Stomach smooth muscle (tissue), 2 donors: Measurements from ENCODE around the gene CCDC154.

Experiments
- H3K27ac ChIP-seq: one replicate; pipeline ENCODE4 v1.7.0; 2013; ENCODE audit warnings: mild to moderate bottlenecking, low read length, inconsistent platforms
- H3K27me3 ChIP-seq, 2 donors: one replicate each; pipeline ENCODE4 v1.7.0; 2013; ENCODE audit warnings: low read length in 2 of 2; ENCODE audit not compliant: insufficient read depth in 2 of 2, control insufficient read depth in 1 of 2
- H3K36me3 ChIP-seq, 2 donors: one replicate each; pipeline ENCODE4 v1.7.0; 2013; ENCODE audit warnings: low read length in 2 of 2; ENCODE audit not compliant: control insufficient read depth in 2 of 2, insufficient read depth in 2 of 2
- H3K4me1 ChIP-seq: one replicate; pipeline ENCODE4 v1.7.0; 2013; ENCODE audit warnings: low read length; ENCODE audit not compliant: control insufficient read depth, insufficient read depth
- H3K4me3 ChIP-seq, 2 donors: one replicate each; pipeline ENCODE4 v1.7.0; 2013; ENCODE audit warnings: low read length in 2 of 2
- H3K9ac ChIP-seq, 2 donors: one replicate each; pipeline ENCODE4 v1.7.0; 2013; ENCODE audit warnings: low read length in 2 of 2, mild to moderate bottlenecking in 1 of 2
- H3K9me3 ChIP-seq, 2 donors: one replicate each; pipeline ENCODE4 v1.7.0; 2013; ENCODE audit warnings: low read length in 2 of 2; ENCODE audit not compliant: control insufficient read depth in 2 of 2
- donor health status: healthy.
- donor health status: Pancreatic carcinoma.

CCDC154 gene

DNA sequence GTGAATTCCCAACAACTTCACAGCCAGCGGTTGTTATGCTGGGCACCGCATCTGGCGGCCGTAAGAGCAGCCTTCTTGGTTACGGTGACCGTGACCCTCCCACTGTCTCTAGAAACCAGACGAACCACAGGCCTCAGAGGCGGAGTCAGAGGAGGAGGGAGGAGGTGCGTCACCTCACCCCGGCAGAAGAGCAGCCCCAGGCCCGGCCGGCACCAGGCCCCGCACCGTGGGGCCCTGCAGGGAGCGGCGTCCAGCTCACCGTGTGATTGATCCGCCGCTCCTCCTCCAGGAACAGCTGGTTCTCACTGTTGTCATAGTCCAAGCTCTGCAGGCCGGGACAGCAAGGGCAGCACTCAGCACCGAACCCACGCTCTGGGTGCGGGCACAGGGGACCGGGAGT is 16.8 kb upstream of the CCDC154 start:
- Histone ChIP-seq H3K9ac (no peak overlapping the region), H3K4me1 (no peaks in the 10 kb centered on the region), H3K36me3 (peaks cover 23 to 28% of the 10 kb centered on the region in 2 donors), H3K27me3 (no peaks in the 10 kb centered on the region), H3K27ac (no peak overlapping the region), H3K4me3 (no peak overlapping the region), H3K9me3 (no peaks in the 10 kb centered on the region)

DNA sequence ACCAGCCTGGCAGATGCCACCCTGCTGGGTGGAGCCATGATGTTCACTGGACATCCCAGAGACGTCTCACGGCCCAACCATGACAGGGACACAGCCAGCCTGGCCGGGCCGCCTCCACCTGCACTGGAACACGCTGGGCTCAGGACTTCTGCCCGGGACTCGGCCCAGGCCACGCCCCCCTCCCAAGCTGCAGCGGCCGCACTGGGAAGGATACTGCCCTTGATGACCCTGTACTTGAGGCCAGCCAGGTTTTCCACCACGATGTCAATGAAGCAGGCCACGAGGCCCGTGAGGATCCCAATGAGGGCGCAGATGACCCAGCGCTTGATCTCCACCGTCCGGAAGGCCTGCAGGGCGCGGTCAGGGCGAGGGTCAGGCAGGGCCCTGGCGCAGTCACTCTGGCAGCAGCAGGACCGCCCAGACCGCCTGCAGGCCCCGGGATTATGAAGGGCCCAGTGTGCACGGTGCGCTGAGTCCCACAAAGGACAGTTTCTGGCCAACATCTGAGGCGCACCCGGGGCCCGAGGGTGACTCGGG is 16.3 kb upstream of the CCDC154 start:
- Histone ChIP-seq H3K4me1 (no peaks in the 10 kb centered on the region), H3K9ac (no peak overlapping the region), H3K27ac (no peak overlapping the region), H3K36me3 (peaks cover 25 to 31% of the 10 kb centered on the region in 2 donors), H3K4me3 (no peak overlapping the region), H3K27me3 (no peaks in the 10 kb centered on the region), H3K9me3 (no peaks in the 10 kb centered on the region)

DNA sequence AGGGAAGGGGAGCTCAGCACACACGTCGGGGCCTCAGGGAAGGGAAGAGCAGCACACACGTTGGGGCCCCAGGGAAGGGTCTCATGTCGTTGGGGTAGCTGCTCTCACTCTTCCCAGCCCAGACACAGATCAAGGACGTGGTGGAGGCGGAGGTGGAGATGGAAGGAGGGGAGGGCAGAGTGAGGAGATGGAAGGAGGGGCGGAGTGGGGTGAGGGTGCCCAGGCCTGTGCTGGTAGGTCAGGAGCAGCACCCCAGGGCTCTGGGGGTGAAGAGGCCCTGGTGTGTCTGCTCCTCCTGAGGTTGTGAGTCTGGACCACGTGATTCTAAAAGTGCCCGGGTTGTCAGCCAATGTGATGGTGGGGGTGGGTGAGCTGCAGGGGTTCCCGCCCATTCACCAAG is 15.6 kb upstream of the CCDC154 start:
- no peaks in the 10 kb centered on the region for H3K4me1 ChIP-seq
- no peak overlapping the region for H3K9ac ChIP-seq
- peaks cover 29 to 31% of the 10 kb centered on the region in 2 donors for H3K36me3 ChIP-seq
- H3K9me3 ChIP-seq: no peaks in the 10 kb centered on the region
- H3K27ac ChIP-seq: no peak overlapping the region
- H3K4me3 ChIP-seq: no peak overlapping the region
- H3K27me3 ChIP-seq: no peaks in the 10 kb centered on the region

DNA sequence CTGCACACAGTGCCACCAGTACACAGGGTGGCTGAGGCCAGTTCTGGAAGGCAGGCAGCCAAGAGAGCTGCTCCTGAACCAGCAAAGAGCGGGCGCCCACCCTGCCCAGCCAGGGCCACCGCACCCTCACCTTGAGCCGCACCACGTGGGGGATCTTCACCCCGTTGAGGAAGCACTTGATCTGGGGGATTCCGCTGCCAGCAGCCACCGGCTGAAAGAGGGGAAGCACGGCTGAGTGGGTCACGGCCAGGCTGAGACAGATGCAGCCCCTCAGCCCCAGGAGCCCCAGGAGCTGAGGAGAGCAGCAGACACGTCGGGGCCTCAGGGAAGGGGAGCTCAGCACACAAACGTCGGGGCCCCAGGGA is 14.6 kb upstream of the CCDC154 start:
- Histone ChIP-seq H3K9me3 (no peaks in the 10 kb centered on the region), H3K27me3 (no peaks in the 10 kb centered on the region), H3K9ac (no peak overlapping the region), H3K36me3 (peaks cover 28 to 31% of the 10 kb centered on the region in 2 donors), H3K4me1 (no peaks in the 10 kb centered on the region), H3K27ac (no peak overlapping the region), H3K4me3 (no peak overlapping the region)

DNA sequence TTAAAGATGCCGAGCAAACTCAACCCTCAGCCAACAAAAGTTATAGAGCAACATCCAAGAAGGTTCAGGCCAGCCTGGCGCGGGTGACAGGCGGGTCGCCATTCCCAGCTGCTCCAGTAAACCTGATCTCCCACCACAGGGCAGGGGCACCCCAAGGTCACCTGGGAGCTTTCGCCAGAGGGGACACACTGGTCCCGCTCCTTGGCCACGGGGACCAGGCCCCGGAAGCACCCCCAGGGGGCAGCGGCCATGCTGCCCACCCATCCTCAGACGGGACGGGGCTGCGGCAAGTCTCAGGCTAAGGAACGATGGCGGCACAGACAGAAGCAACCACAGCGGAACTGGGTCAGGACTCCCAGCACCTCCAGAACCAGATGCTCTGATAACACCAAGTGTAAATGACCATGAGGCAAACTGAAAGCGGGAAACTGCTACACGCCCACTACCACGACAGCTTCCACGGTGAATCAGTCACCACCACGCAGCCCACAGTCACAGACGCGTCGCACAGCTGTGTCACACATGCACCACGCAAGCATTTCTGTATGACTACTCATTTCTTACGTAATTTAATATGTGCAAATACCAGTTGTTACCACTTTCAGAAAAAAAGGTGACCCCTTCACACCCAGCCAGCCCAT is 14.1 kb upstream of the CCDC154 start:
- no peak overlapping the region for H3K4me3 ChIP-seq
- H3K9me3 ChIP-seq: no peaks in the 10 kb centered on the region
- H3K4me1 ChIP-seq: no peaks in the 10 kb centered on the region
- H3K9ac ChIP-seq: no peak overlapping the region
- H3K36me3 ChIP-seq: peaks cover 31 to 36% of the 10 kb centered on the region in 2 donors
- no peak overlapping the region for H3K27ac ChIP-seq
- H3K27me3 ChIP-seq: no peaks in the 10 kb centered on the region

DNA sequence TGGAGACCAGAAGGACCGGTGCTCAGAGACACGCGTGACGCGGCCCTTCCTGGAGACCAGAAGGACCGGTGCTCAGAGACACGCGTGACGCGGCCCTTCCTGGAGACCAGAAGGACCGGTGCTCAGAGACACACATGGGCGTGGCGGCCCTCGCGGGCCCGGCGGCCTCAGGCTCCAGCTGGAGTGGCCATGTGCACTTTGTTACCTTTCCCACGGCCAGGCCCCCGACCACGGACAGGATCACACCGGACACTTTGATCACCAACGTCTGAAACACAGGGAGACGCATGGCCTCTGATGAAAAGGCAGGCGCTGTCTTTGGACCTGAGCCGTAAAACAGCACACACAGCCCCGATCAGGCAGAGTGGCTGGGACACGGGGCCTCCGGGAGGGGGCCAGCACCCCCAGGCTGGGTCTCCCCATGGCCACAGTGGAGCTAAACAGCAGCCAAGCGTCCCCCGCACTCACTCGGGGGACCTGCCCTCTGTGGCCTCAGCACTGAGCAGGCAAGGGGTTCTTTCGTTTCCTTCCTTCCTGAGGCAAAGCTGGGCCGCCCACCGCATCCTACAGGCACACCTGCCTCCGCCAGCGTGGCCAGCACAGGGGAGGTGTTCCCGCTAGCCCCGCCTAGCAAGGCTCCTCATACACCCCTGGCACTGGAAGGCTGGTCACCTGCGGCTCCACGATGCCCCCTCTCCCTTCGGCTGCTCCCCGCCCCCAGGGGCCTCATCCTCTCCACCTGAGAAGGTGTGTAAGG is 13.3 kb upstream of the CCDC154 start:
- H3K36me3 ChIP-seq: peaks cover 32% of the 10 kb centered on the region in 2 donors
- no peak overlapping the region for H3K27ac ChIP-seq

GRCh38 chr16:1456951-1457350 is 12.6 kb upstream of the CCDC154 start:
- peaks cover 37 to 38% of the 10 kb centered on the region in 2 donors for H3K36me3 ChIP-seq
- H3K9ac ChIP-seq: no peak overlapping the region
- no peaks in the 10 kb centered on the region for H3K9me3 ChIP-seq
- H3K27ac ChIP-seq: no peak overlapping the region
- no peaks in the 10 kb centered on the region for H3K4me1 ChIP-seq
- no peak overlapping the region for H3K4me3 ChIP-seq
- H3K27me3 ChIP-seq: no peaks in the 10 kb centered on the region

More for the DNA sequence above, 13.3 kb upstream of the CCDC154 start:
- Histone ChIP-seq H3K9me3 (no peaks in the 10 kb centered on the region), H3K4me1 (no peaks in the 10 kb centered on the region), H3K9ac (no peak overlapping the region), H3K4me3 (no peak overlapping the region), H3K27me3 (no peaks in the 10 kb centered on the region)

GRCh38 chr16:1455190-1456171 is 11.1 kb upstream of the CCDC154 start:
- Histone ChIP-seq H3K27ac (no peak overlapping the region), H3K4me3 (no peak overlapping the region), H3K36me3 (peaks cover 33 to 48% of the 10 kb centered on the region in 2 donors), H3K9me3 (no peaks in the 10 kb centered on the region), H3K4me1 (no peaks in the 10 kb centered on the region), H3K9ac (no peak overlapping the region), H3K27me3 (no peaks in the 10 kb centered on the region)

DNA sequence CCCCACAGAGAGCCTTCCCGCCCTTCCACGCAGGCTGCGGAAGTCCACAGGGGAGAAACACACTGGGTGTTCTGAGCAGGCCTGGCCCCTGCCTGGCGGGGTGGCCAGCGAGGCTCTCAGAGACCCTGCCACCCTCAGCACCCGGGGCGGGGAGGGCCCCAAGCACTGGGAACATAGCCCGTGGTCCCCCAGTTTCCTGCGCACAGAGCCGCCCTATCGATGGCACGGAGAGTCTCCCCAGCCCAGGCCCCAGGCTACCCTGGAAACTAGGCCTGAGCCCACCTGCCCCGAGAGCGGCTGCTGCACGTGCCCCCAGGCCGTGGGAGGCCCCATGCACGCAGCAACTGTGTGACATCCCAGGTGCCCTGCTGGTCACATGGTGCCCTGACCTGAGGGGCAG is 10.2 kb upstream of the CCDC154 start:
- no peak overlapping the region for H3K9ac ChIP-seq
- H3K27ac ChIP-seq: no peak overlapping the region
- H3K9me3 ChIP-seq: no peaks in the 10 kb centered on the region
- no peaks in the 10 kb centered on the region for H3K27me3 ChIP-seq
- peaks cover 34 to 45% of the 10 kb centered on the region in 2 donors for H3K36me3 ChIP-seq
- H3K4me1 ChIP-seq: no peaks in the 10 kb centered on the region
- H3K4me3 ChIP-seq: no peak overlapping the region

DNA sequence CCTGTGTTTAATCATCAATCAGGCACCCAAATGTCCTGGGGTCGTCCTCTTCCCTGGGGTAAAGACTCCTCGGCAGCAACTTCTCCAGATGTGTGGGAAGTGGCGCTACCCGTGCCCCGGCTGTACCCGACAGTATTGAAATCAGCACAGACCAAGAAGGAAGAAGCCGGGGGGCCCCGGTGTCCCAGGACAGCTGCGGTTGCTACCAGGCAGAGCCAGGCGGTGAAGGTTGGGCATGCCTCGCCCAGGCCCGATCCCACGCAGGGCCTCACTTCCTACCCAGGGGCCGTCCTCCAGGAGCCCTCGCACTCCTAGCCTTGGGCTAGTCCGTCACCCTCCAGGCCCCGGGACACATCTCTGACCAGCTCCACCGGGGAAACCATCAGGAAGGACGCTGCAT is 9.0 kb upstream of the CCDC154 start:
- H3K27me3 ChIP-seq: no peaks in the 10 kb centered on the region
- H3K4me3 ChIP-seq: no peak overlapping the region
- no peak overlapping the region for H3K9ac ChIP-seq
- no peaks in the 10 kb centered on the region for H3K4me1 ChIP-seq
- H3K27ac ChIP-seq: no peak overlapping the region
- H3K36me3 ChIP-seq: peaks cover 33 to 41% of the 10 kb centered on the region in 2 donors
- H3K9me3 ChIP-seq: no peaks in the 10 kb centered on the region
